ENCODE data around the gene SLC26A9.

SLC26A9 gene

GRCh38 chr1:205936846-205937586, 6.2 kb downstream of the SLC26A9 start:
- H3K27ac Mint-ChIP-seq (ENCODE audit: low read depth), result no peak overlapping the region
- no peak overlapping the region for H3K4me3 Mint-ChIP-seq

GRCh38 chr1:205936311-205936710, 6.9 kb downstream of the SLC26A9 start:
- Mint-ChIP-seq H3K4me1 (no peaks in the 10 kb centered on the region), H3K27me3 (peaks cover 87% of the 10 kb centered on the region), H3K36me3 (ENCODE audit: insufficient read depth) (no peaks in the 10 kb centered on the region), H3K9me3 (no peaks in the 10 kb centered on the region), H3K4me3 (no peak overlapping the region), H3K27ac (ENCODE audit: low read depth) (no peak overlapping the region)
- DNase-seq (ENCODE audit: low spot score in 2 of 2) (no peak), ATAC-seq (replicated peaks; ENCODE audit: extremely low read depth, poor library complexity, severe bottlenecking) (no peak)

More at GRCh38 chr1:205936846-205937586, 6.2 kb downstream of the SLC26A9 start:
- ATAC-seq (replicated peaks; ENCODE audit: extremely low read depth, poor library complexity, severe bottlenecking) (no peak), DNase-seq (ENCODE audit: low spot score in 2 of 2) (no peak)
- Mint-ChIP-seq H3K36me3 (ENCODE audit: insufficient read depth) (no peaks in the 10 kb centered on the region), H3K4me1 (no peaks in the 10 kb centered on the region), H3K9me3 (no peaks in the 10 kb centered on the region), H3K27me3 (peaks cover 91% of the 10 kb centered on the region)

GRCh38 chr1:205935869-205936268, 7.4 kb downstream of the SLC26A9 start:
- H3K4me3 Mint-ChIP-seq, result no peak overlapping the region
- DNase-seq (ENCODE audit: low spot score in 2 of 2), result no peak
- no peak overlapping the region for H3K27ac Mint-ChIP-seq (ENCODE audit: low read depth)
- peaks cover 82% of the 10 kb centered on the region for H3K27me3 Mint-ChIP-seq
- H3K36me3 Mint-ChIP-seq (ENCODE audit: insufficient read depth), result no peaks in the 10 kb centered on the region
- H3K4me1 Mint-ChIP-seq, result no peaks in the 10 kb centered on the region
- ATAC-seq (replicated peaks; ENCODE audit: extremely low read depth, poor library complexity, severe bottlenecking), result no peak
- no peaks in the 10 kb centered on the region for H3K9me3 Mint-ChIP-seq

- Mint-ChIP-seq H3K4me3 (no peak overlapping the region), H3K9me3 (no peaks in the 10 kb centered on the region), H3K27ac (ENCODE audit: low read depth) (no peak overlapping the region), H3K36me3 (ENCODE audit: insufficient read depth) (no peaks in the 10 kb centered on the region), H3K4me1 (no peaks in the 10 kb centered on the region), H3K27me3 (peaks cover 72% of the 10 kb centered on the region)
- ATAC-seq (replicated peaks; ENCODE audit: extremely low read depth, poor library complexity, severe bottlenecking) (no peak), DNase-seq (ENCODE audit: low spot score in 2 of 2) (no peak)
These were observed 8.5 kb downstream of the SLC26A9 start for GRCh38 chr1:205934788-205935187.

- no peak for ATAC-seq (replicated peaks; ENCODE audit: extremely low read depth, poor library complexity, severe bottlenecking)
- H3K4me1 Mint-ChIP-seq, result no peaks in the 10 kb centered on the region
- no peak overlapping the region for H3K4me3 Mint-ChIP-seq
- no peaks in the 10 kb centered on the region for H3K9me3 Mint-ChIP-seq
- H3K36me3 Mint-ChIP-seq (ENCODE audit: insufficient read depth), result no peaks in the 10 kb centered on the region
- DNase-seq (ENCODE audit: low spot score in 2 of 2), result no peak
- no peak overlapping the region for H3K27ac Mint-ChIP-seq (ENCODE audit: low read depth)
- peaks cover 63% of the 10 kb centered on the region for H3K27me3 Mint-ChIP-seq
These were observed 9.3 kb downstream of the SLC26A9 start for GRCh38 chr1:205933671-205934618.

- Mint-ChIP-seq H3K27ac (ENCODE audit: low read depth) (no peak overlapping the region), H3K36me3 (ENCODE audit: insufficient read depth) (no peaks in the 10 kb centered on the region), H3K27me3 (peaks cover 51% of the 10 kb centered on the region), H3K4me3 (no peak overlapping the region), H3K4me1 (no peaks in the 10 kb centered on the region), H3K9me3 (no peaks in the 10 kb centered on the region)
- DNase-seq (ENCODE audit: low spot score in 2 of 2) (no peak), ATAC-seq (replicated peaks; ENCODE audit: extremely low read depth, poor library complexity, severe bottlenecking) (no peak)
These were observed 10.5 kb downstream of the SLC26A9 start for GRCh38 chr1:205932776-205933175.

GRCh38 chr1:205930799-205931281, 12.4 kb downstream of the SLC26A9 start:
- ATAC-seq (replicated peaks; ENCODE audit: extremely low read depth, poor library complexity, severe bottlenecking), result no peak
- Mint-ChIP-seq H3K27me3 (peaks cover 43% of the 10 kb centered on the region), H3K36me3 (ENCODE audit: insufficient read depth) (no peaks in the 10 kb centered on the region), H3K4me1 (no peaks in the 10 kb centered on the region), H3K27ac (ENCODE audit: low read depth) (no peak overlapping the region), H3K4me3 (no peak overlapping the region), H3K9me3 (no peaks in the 10 kb centered on the region)
- DNase-seq (ENCODE audit: low spot score in 2 of 2), result no peak

GRCh38 chr1:205930195-205930577, 13.1 kb downstream of the SLC26A9 start:
- DNase-seq (ENCODE audit: low spot score in 2 of 2) (no peak), ATAC-seq (replicated peaks; ENCODE audit: extremely low read depth, poor library complexity, severe bottlenecking) (no peak)
- Mint-ChIP-seq H3K36me3 (ENCODE audit: insufficient read depth) (no peaks in the 10 kb centered on the region), H3K9me3 (no peaks in the 10 kb centered on the region), H3K4me1 (no peaks in the 10 kb centered on the region), H3K27ac (ENCODE audit: low read depth) (no peak overlapping the region), H3K4me3 (no peak overlapping the region), H3K27me3 (peaks cover 41% of the 10 kb centered on the region)

- ATAC-seq (replicated peaks; ENCODE audit: extremely low read depth, poor library complexity, severe bottlenecking) (no peak), DNase-seq (ENCODE audit: low spot score in 2 of 2) (no peak)
- no peak overlapping the region for H3K27ac Mint-ChIP-seq (ENCODE audit: low read depth)
- peaks cover 38% of the 10 kb centered on the region for H3K27me3 Mint-ChIP-seq
- no peaks in the 10 kb centered on the region for H3K9me3 Mint-ChIP-seq
- no peaks in the 10 kb centered on the region for H3K4me1 Mint-ChIP-seq
- H3K4me3 Mint-ChIP-seq, result no peak overlapping the region
- H3K36me3 Mint-ChIP-seq (ENCODE audit: insufficient read depth), result no peaks in the 10 kb centered on the region
These were observed 13.6 kb downstream of the SLC26A9 start for GRCh38 chr1:205929496-205930194.

- Mint-ChIP-seq H3K4me3 (no peak overlapping the region), H3K9me3 (no peaks in the 10 kb centered on the region), H3K27ac (ENCODE audit: low read depth) (no peak overlapping the region), H3K27me3 (peaks cover 27% of the 10 kb centered on the region), H3K4me1 (no peaks in the 10 kb centered on the region), H3K36me3 (ENCODE audit: insufficient read depth) (no peaks in the 10 kb centered on the region)
- no peak for DNase-seq (ENCODE audit: low spot score in 2 of 2)
- ATAC-seq (replicated peaks; ENCODE audit: extremely low read depth, poor library complexity, severe bottlenecking), result no peak
These were observed 14.9 kb downstream of the SLC26A9 start for GRCh38 chr1:205928317-205928716.

GRCh38 chr1:205927676-205928075, 15.6 kb downstream of the SLC26A9 start:
- DNase-seq (ENCODE audit: low spot score in 2 of 2), result no peak
- Mint-ChIP-seq H3K4me1 (no peaks in the 10 kb centered on the region), H3K4me3 (no peak overlapping the region), H3K27ac (ENCODE audit: low read depth) (no peak overlapping the region), H3K36me3 (ENCODE audit: insufficient read depth) (no peaks in the 10 kb centered on the region), H3K27me3 (peaks cover 20% of the 10 kb centered on the region), H3K9me3 (no peaks in the 10 kb centered on the region)
- no peak for ATAC-seq (replicated peaks; ENCODE audit: extremely low read depth, poor library complexity, severe bottlenecking)

GRCh38 chr1:205927247-205927646, 16.0 kb downstream of the SLC26A9 start:
- DNase-seq (ENCODE audit: low spot score in 2 of 2), result no peak
- H3K36me3 Mint-ChIP-seq (ENCODE audit: insufficient read depth), result no peaks in the 10 kb centered on the region
- H3K27me3 Mint-ChIP-seq, result peaks cover 16% of the 10 kb centered on the region
- no peak for ATAC-seq (replicated peaks; ENCODE audit: extremely low read depth, poor library complexity, severe bottlenecking)
- H3K4me3 Mint-ChIP-seq, result no peak overlapping the region
- no peaks in the 10 kb centered on the region for H3K4me1 Mint-ChIP-seq
- H3K27ac Mint-ChIP-seq (ENCODE audit: low read depth), result no peak overlapping the region
- H3K9me3 Mint-ChIP-seq, result no peaks in the 10 kb centered on the region
